Measurements from ENCODE around the gene CELSR1.

- TF ChIP-seq CTCF (IDR thresholded peaks at IDR 0.05) (no peak), POLR2A (IDR thresholded peaks at IDR 0.05) (no peak)
Measured at GRCh38 chr22:46481386-46481785, 56.0 kb downstream of the CELSR1 start.

All from thyroid gland (tissue), 4 donors.